Sigmoid colon (tissue), 4 donors: ENCODE data around the gene SYNJ1.

Experiments
- CTCF ChIP-seq, 4 experiments: fragments of 450-650 bp in 3 of 4; fragments of 200-600 bp in 1 of 4; IDR thresholded peaks; one replicate each; pipeline ENCODE4 v1.5.1; 2016 to 2019; ENCODE audit warnings: antibody characterized with exemption in 4 of 4, mild to moderate bottlenecking in 3 of 4, moderate library complexity in 2 of 4
- EP300 ChIP-seq, 4 donors: sonication (generic); formaldehyde crosslinking; IDR thresholded peaks; one replicate each; pipeline ENCODE4 v1.6.1; 2017; ENCODE audit warnings: antibody characterized with exemption in 4 of 4
- POLR2A ChIP-seq, 2 donors: fragments of 450-650 bp; IDR thresholded peaks; one replicate each; pipeline ENCODE4 v1.6.1; 2016; ENCODE audit warnings: antibody characterized with exemption in 2 of 2, mild to moderate bottlenecking in 2 of 2, moderate library complexity in 2 of 2

GRCh38 chr21:32698971-32699693, 28.7 kb downstream of the SYNJ1 start:
- no peak for TF ChIP-seq CTCF (IDR thresholded peaks at IDR 0.05)
- no peak for TF ChIP-seq EP300 (IDR thresholded peaks at IDR 0.05)
- TF ChIP-seq POLR2A (IDR thresholded peaks at IDR 0.05), result no peak
